HepG2 (cell line): ENCODE results near the gene FMOD. TPM values are rescaled to one million over a fixed set of nuclear protein-coding genes. Genes with fewer than 3 reads are reported as not detected.

ENCODE experiments used
- ATAC-seq: fragments of 200-7000 bp; cut with Tn5 transposase; 3 replicates; pipeline ENCODE4 v1.9.1; 2020; ENCODE audit warnings: mild to moderate bottlenecking, moderate library complexity
- BruUV-seq: library from RNA; stranded (reverse); fragments of 400-500 nt; replicated peaks from 2 replicates; lab custom pipeline; 2021; lab: Mats Ljungman, UMichigan
- CTCF ChIA-PET: fragments of 300-600 bp; formaldehyde crosslinking; extraction: SDS; loops from one replicate; lab custom pipeline; 2021; ENCODE audit warnings: low total read pairs, inconsistent platforms, low intra/inter-chr PET ratio; lab: Yijun Ruan, JAX
- POLR2A ChIA-PET: fragments of 350-600 bp; sonication (Branson Sonifier 250); formaldehyde crosslinking; loops from one replicate; lab custom pipeline; 2020; ENCODE audit warnings: antibody characterized with exemption, inconsistent platforms; lab: Yijun Ruan, JAX
- DNase-seq: peaks from one replicate; pipeline ENCODE4 v3.0.0-alpha.2; 2015; ENCODE audit warnings: low spot score
- FAIRE-seq: peaks from 3 replicates; lab custom pipeline; 2011; peaks lifted over from hg19 to GRCh38; lab: Jason Lieb, UNC
- H2AFZ ChIP-seq: one replicate; pipeline ENCODE4 v1.6.1; 2011; ENCODE audit warnings: low read length, inconsistent platforms
- H3K27ac ChIP-seq: fragments of 300-600 bp; 3 replicates; pipeline ENCODE4 v1.8.0; 2011; ENCODE audit warnings: mixed run types, mild to moderate bottlenecking, mixed read lengths, low read length, inconsistent platforms; ENCODE audit not compliant: insufficient read depth; ENCODE audit errors: extremely low read length
- H3K27me3 ChIP-seq, 2 experiments: fragments of 200-600 bp in 1 of 2; 2 replicates in 1 of 2; 3 replicates in 1 of 2; pipeline versions ENCODE4 v1.6.0 to v1.8.0; 2011; ENCODE audit warnings: low read length in 2 of 2, mild to moderate bottlenecking in 2 of 2, moderate library complexity in 2 of 2, inconsistent platforms in 1 of 2; ENCODE audit not compliant: insufficient read depth in 2 of 2, control insufficient read depth in 1 of 2
- H3K36me3 ChIP-seq, 2 experiments: fragments of 200-600 bp in 1 of 2; replicated peaks in 1 of 2; 2 replicates in 1 of 2; 3 replicates in 1 of 2; pipeline versions ENCODE4 v1.5.1 to v1.8.0; 2011; ENCODE audit warnings: low read length in 2 of 2, inconsistent platforms in 1 of 2; ENCODE audit not compliant: insufficient read depth in 2 of 2, control insufficient read depth in 1 of 2
- H3K4me1 ChIP-seq: 2 replicates; pipeline ENCODE4 v1.5.1; 2012; ENCODE audit warnings: low read length, inconsistent platforms; ENCODE audit not compliant: insufficient read depth
- H3K4me2 ChIP-seq: 2 replicates; pipeline ENCODE4 v1.6.0; 2011; ENCODE audit warnings: low read depth, low read length, inconsistent platforms
- H3K4me3 ChIP-seq, 3 experiments: fragments of 200-600 bp in 1 of 3; sonication (generic), shearing (Covaris generic) in 1 of 3; replicated peaks in 1 of 3; 2 replicates each; pipeline ENCODE4 v1.5.1; 2011 to 2016; ENCODE audit warnings: low read length in 3 of 3, inconsistent platforms in 2 of 3, low read depth in 2 of 3, mild to moderate bottlenecking in 2 of 3, control low read depth in 1 of 3, mixed read lengths in 1 of 3; ENCODE audit not compliant: insufficient read depth in 1 of 3
- H3K79me2 ChIP-seq: one replicate; pipeline ENCODE4 v1.6.1; 2011; ENCODE audit warnings: low read length, inconsistent platforms; ENCODE audit not compliant: insufficient read depth
- H3K9ac ChIP-seq: 2 replicates; pipeline ENCODE4 v1.6.0; 2011; ENCODE audit warnings: mild to moderate bottlenecking, low read depth, low read length, inconsistent platforms; ENCODE audit not compliant: insufficient read depth
- H3K9me3 ChIP-seq: 2 replicates; pipeline ENCODE4 v1.5.1; 2012; ENCODE audit warnings: mild to moderate bottlenecking, low read length
- H4K20me1 ChIP-seq: 2 replicates; pipeline ENCODE4 v1.6.0; 2011; ENCODE audit warnings: inconsistent platforms, mild to moderate bottlenecking, low read length, moderate library complexity; ENCODE audit not compliant: insufficient read depth
- DNMT3B ChIP-seq: conservative IDR thresholded peaks from 2 replicates; pipeline ENCODE4 v1.6.1; 2016; ENCODE audit warnings: missing biosample characterization, control low read depth
- GTF2F1 ChIP-seq: fragments of 150-350 bp; IDR thresholded peaks from 2 replicates; pipeline ENCODE4 v1.6.1; 2014; ENCODE audit warnings: low read length
- KMT2B ChIP-seq: IDR thresholded peaks from 2 replicates; pipeline ENCODE4 v1.6.1; 2016; ENCODE audit warnings: missing genetic modification reagents, missing compliant biosample characterization
- MAF1 ChIP-seq: sonication (generic); formaldehyde crosslinking; IDR thresholded peaks from 2 replicates; pipeline ENCODE4 v1.5.0; 2020; ENCODE audit warnings: missing genetic modification reagents, borderline replicate concordance
- MAFG ChIP-seq: sonication (generic); formaldehyde crosslinking; IDR thresholded peaks from 2 replicates; pipeline ENCODE4 v1.5.1; 2020; ENCODE audit warnings: mild to moderate bottlenecking, missing genetic modification reagents
- MED13 ChIP-seq: sonication (generic); formaldehyde crosslinking; IDR thresholded peaks from 2 replicates; pipeline ENCODE4 v1.5.0; 2020; ENCODE audit warnings: missing genetic modification reagents
- SATB2 ChIP-seq: sonication (generic); formaldehyde crosslinking; IDR thresholded peaks from 2 replicates; pipeline ENCODE4 v1.5.0; 2020; ENCODE audit warnings: missing genetic modification reagents
- SIN3A ChIP-seq: IDR thresholded peaks from 2 replicates; pipeline ENCODE4 v1.6.1; 2011; ENCODE audit warnings: low read depth, mild to moderate bottlenecking, control low read depth, low read length, borderline replicate concordance
- SNAI1 ChIP-seq: sonication (generic); formaldehyde crosslinking; IDR thresholded peaks from 2 replicates; pipeline ENCODE4 v1.5.0; 2020; ENCODE audit warnings: mild to moderate bottlenecking, missing genetic modification reagents, borderline replicate concordance
- ZBTB2 ChIP-seq: sonication (generic); formaldehyde crosslinking; IDR thresholded peaks from 2 replicates; pipeline ENCODE4 v1.8.0; 2022; ENCODE audit warnings: low read depth, missing genetic modification reagents
- ZBTB42 ChIP-seq: sonication (generic); formaldehyde crosslinking; IDR thresholded peaks from 2 replicates; pipeline ENCODE4 v1.5.0; 2020; ENCODE audit warnings: mild to moderate bottlenecking, missing genetic modification reagents
- ZNF264 ChIP-seq: sonication (generic); formaldehyde crosslinking; IDR thresholded peaks from 2 replicates; pipeline ENCODE4 v1.4.0; 2020; ENCODE audit warnings: missing genetic modification reagents
- ZNF296 ChIP-seq: sonication (generic); formaldehyde crosslinking; conservative IDR thresholded peaks from 2 replicates; pipeline ENCODE4 v1.5.0; 2020; ENCODE audit warnings: mild to moderate bottlenecking, missing genetic modification reagents
- ZSCAN12 ChIP-seq: sonication (generic); formaldehyde crosslinking; IDR thresholded peaks from 2 replicates; pipeline ENCODE4 v1.9.0; 2021; ENCODE audit warnings: mild to moderate bottlenecking, missing genetic modification reagents
- WGBS: methylation state at CpG from one replicate; pipeline ENCODE4 v1.1.6; 2017; ENCODE audit warnings: low lambda C conversion rate; 5-methylcytosine and 5-hydroxymethylcytosine counted together
- in situ Hi-C: cut with HindIII; loops from 2 replicates; pipeline ENCODE4 v1.10.0; 2017; ENCODE audit warnings: low pct_unique_long_range_greater_than_20kb; ENCODE audit not compliant: extremely low pct_ligation_motif_present
- intact Hi-C: fragments of 100-400 bp; cut with micrococcal nuclease; formaldehyde crosslinking; loops from one replicate; pipeline ENCODE4 v1.10.0; 2022; ENCODE audit not compliant: unreplicated experiment
- polyA plus RNA-seq, 8 experiments: library from polyadenylated mRNA; depleted of rRNA in 3 of 8; stranded (reverse) in 7 of 8; unstranded in 1 of 8; fragments of >200 nt; fragmentation: Illumina TruSeq in 4 of 8; extraction: Trizol in 4 of 8; gene quantifications; 2 replicates each; pipeline versions ENCODE4 v1.2.1 to v1.2.3, GENCODE V29; 2011 to 2016; ENCODE audit warnings: low read depth in 4 of 8, missing spikeins in 1 of 8, mixed read lengths in 1 of 8; ENCODE audit not compliant: insufficient read depth in 1 of 8
- total RNA-seq, 5 experiments: library from RNA; depleted of rRNA; stranded (reverse); fragments of >200 nt; fragmentation: Illumina TruSeq; extraction: Trizol; gene quantifications; 2 replicates each; pipeline ENCODE4 v1.2.3, GENCODE V29; 2016; ENCODE audit warnings: low read depth in 1 of 5
- TF ChIP-seq, protein P1 (sequence below): sonication (generic); formaldehyde crosslinking; conservative IDR thresholded peaks from 2 replicates; pipeline ENCODE4 v1.5.0; 2020; ENCODE audit warnings: missing genetic modification reagents
- TF ChIP-seq, protein P2 (sequence below): sonication (generic); formaldehyde crosslinking; IDR thresholded peaks from 2 replicates; pipeline ENCODE4 v1.5.0; 2020; ENCODE audit warnings: mild to moderate bottlenecking, missing genetic modification reagents, borderline replicate concordance

The FMOD gene
- total and polyA plus RNA-seq, 2 of the 13 experiments (the other 11 are each of a cell fraction or from before 2014, with no cell fraction given), result 0.08 TPM; not detected in 1

DNA sequence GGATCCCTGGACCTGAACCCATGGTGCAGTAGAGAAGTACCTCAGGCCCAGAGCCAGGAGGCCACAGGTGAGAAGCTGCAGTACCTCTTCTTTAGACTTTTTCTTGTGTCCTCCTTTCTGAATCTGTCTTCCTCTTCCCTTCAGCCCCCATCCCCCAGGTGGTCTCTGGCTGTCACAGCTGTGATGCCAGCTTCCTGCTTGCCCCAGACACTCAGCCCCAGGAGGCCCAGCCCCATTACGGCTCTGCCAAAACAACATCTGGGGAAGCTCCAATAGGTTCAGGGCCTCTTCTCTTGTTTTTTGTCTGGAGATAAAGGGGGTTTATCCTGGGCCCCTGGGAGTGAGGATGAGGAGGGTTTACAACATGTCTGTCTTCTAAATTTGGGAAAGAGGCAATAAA lies 55.1 kb downstream of the FMOD start:
- intact Hi-C loops, result no loop called here
- in situ Hi-C loops, result no loop called here
- TF ChIP-seq, protein P1, sequence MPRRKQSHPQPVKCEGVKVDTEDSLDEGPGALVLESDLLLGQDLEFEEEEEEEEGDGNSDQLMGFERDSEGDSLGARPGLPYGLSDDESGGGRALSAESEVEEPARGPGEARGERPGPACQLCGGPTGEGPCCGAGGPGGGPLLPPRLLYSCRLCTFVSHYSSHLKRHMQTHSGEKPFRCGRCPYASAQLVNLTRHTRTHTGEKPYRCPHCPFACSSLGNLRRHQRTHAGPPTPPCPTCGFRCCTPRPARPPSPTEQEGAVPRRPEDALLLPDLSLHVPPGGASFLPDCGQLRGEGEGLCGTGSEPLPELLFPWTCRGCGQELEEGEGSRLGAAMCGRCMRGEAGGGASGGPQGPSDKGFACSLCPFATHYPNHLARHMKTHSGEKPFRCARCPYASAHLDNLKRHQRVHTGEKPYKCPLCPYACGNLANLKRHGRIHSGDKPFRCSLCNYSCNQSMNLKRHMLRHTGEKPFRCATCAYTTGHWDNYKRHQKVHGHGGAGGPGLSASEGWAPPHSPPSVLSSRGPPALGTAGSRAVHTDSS (CRISPR knock-in tag), result no peak
- TF ChIP-seq SIN3A (no peak), ZBTB2 (CRISPR knock-in tag) (no peak), DNMT3B (CRISPR knock-in tag) (no peak), ZBTB42 (CRISPR knock-in tag) (no peak), SATB2 (no peak), MED13 (CRISPR knock-in tag) (no peak), GTF2F1 (no peak), ZSCAN12 (no peak), ZNF296 (CRISPR knock-in tag) (no peak), SNAI1 (CRISPR knock-in tag) (no peak), KMT2B (no peak), MAF1 (no peak), ZNF264 (CRISPR knock-in tag) (no peak), MAFG (CRISPR knock-in tag) (no peak)
- TF ChIP-seq, protein P2, sequence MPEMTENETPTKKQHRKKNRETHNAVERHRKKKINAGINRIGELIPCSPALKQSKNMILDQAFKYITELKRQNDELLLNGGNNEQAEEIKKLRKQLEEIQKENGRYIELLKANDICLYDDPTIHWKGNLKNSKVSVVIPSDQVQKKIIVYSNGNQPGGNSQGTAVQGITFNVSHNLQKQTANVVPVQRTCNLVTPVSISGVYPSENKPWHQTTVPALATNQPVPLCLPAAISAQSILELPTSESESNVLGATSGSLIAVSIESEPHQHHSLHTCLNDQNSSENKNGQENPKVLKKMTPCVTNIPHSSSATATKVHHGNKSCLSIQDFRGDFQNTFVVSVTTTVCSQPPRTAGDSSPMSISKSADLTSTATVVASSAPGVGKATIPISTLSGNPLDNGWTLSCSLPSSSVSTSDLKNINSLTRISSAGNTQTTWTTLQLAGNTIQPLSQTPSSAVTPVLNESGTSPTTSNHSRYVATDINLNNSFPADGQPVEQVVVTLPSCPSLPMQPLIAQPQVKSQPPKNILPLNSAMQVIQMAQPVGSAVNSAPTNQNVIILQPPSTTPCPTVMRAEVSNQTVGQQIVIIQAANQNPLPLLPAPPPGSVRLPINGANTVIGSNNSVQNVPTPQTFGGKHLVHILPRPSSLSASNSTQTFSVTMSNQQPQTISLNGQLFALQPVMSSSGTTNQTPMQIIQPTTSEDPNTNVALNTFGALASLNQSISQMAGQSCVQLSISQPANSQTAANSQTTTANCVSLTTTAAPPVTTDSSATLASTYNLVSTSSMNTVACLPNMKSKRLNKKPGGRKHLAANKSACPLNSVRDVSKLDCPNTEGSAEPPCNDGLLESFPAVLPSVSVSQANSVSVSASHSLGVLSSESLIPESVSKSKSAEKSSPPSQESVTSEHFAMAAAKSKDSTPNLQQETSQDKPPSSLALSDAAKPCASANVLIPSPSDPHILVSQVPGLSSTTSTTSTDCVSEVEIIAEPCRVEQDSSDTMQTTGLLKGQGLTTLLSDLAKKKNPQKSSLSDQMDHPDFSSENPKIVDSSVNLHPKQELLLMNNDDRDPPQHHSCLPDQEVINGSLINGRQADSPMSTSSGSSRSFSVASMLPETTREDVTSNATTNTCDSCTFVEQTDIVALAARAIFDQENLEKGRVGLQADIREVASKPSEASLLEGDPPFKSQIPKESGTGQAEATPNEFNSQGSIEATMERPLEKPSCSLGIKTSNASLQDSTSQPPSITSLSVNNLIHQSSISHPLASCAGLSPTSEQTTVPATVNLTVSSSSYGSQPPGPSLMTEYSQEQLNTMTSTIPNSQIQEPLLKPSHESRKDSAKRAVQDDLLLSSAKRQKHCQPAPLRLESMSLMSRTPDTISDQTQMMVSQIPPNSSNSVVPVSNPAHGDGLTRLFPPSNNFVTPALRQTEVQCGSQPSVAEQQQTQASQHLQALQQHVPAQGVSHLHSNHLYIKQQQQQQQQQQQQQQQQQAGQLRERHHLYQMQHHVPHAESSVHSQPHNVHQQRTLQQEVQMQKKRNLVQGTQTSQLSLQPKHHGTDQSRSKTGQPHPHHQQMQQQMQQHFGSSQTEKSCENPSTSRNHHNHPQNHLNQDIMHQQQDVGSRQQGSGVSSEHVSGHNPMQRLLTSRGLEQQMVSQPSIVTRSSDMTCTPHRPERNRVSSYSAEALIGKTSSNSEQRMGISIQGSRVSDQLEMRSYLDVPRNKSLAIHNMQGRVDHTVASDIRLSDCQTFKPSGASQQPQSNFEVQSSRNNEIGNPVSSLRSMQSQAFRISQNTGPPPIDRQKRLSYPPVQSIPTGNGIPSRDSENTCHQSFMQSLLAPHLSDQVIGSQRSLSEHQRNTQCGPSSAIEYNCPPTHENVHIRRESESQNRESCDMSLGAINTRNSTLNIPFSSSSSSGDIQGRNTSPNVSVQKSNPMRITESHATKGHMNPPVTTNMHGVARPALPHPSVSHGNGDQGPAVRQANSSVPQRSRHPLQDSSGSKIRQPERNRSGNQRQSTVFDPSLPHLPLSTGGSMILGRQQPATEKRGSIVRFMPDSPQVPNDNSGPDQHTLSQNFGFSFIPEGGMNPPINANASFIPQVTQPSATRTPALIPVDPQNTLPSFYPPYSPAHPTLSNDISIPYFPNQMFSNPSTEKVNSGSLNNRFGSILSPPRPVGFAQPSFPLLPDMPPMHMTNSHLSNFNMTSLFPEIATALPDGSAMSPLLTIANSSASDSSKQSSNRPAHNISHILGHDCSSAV (CRISPR knock-in tag), result no peak

More for the DNA sequence above, 55.1 kb downstream of the FMOD start:
- no peak for DNase-seq
- WGBS, result 94% methylated on average over 1 of the region's 1 CpG
- no peaks in the 10 kb centered on the region for H3K9me3 ChIP-seq
- no peak overlapping the region for H3K27ac ChIP-seq
- FAIRE-seq, result no peak
- H3K36me3 ChIP-seq, result no peaks in the 10 kb centered on the region
- H3K4me2 ChIP-seq, result no peak overlapping the region
- peaks cover 15% of the 10 kb centered on the region for H3K4me1 ChIP-seq
- no peaks in the 10 kb centered on the region for H3K79me2 ChIP-seq
- no TSS peak for BruUV-seq
- no peak overlapping the region for H3K9ac ChIP-seq
- no peak for ATAC-seq
- H4K20me1 ChIP-seq, result no peaks in the 10 kb centered on the region
- POLR2A ChIA-PET, result interaction anchor here (1.1 kb wide), 1 partner anchor 9 kb away, joined by 3 read pairs; the partner anchor contains the start of gene BTG2
- H3K4me3 ChIP-seq, result no peak overlapping the region
- CTCF ChIA-PET, result no interaction called here
- H2AFZ ChIP-seq, result no peak overlapping the region
- H3K27me3 ChIP-seq, result peaks cover 0 to 30% of the 10 kb centered on the region in 2 experiments; a peak in 4 of 5 replicates
